ENCODE results near the gene GRM7. TPM values are rescaled to one million over a fixed set of nuclear protein-coding genes. Genes with fewer than 3 reads are reported as not detected.

The GRM7 gene
- total RNA-seq, 2 experiments from 2014 or later, result not detected

- Mint-ChIP-seq H3K4me1 (no peaks in the 10 kb centered on the region), H3K9me3 (ENCODE audit: low read depth) (no peaks in the 10 kb centered on the region), H3K27me3 (no peaks in the 10 kb centered on the region), H3K4me3 (no peak overlapping the region), H3K27ac (no peak overlapping the region), H3K36me3 (ENCODE audit: low read depth) (no peaks in the 10 kb centered on the region)
- ATAC-seq, result no peak
- CTCF ChIA-PET, result no interaction called here
- POLR2A ChIA-PET, result no interaction called here
- DNase-seq, result no peak
- intact Hi-C loops (cut with DNase I, micrococcal nuclease), result loop anchor here in 1 of 2 experiments (10.0 kb wide), 1 partner anchor 727 kb away; no protein-coding TSS in a partner anchor
Observed at GRCh38 chr3:7388026-7388425, 527.1 kb downstream of the GRM7 start.

- H3K27ac Mint-ChIP-seq, result no peak overlapping the region
- H3K4me3 Mint-ChIP-seq, result no peak overlapping the region
- DNase-seq, result no peak
- H3K27me3 Mint-ChIP-seq, result peaks cover 2% of the 10 kb centered on the region
- ATAC-seq, result no peak
- H3K36me3 Mint-ChIP-seq (ENCODE audit: low read depth), result no peaks in the 10 kb centered on the region
- ChIA-PET CTCF (no interaction called here), POLR2A (no interaction called here)
- no peaks in the 10 kb centered on the region for H3K9me3 Mint-ChIP-seq (ENCODE audit: low read depth)
- H3K4me1 Mint-ChIP-seq, result no peaks in the 10 kb centered on the region
- intact Hi-C loops (cut with DNase I, micrococcal nuclease), result no loop called here
Observed at GRCh38 chr3:7392206-7392605, 531.3 kb downstream of the GRM7 start.

GRCh38 chr3:7393944-7394605 lies 533.2 kb downstream of the GRM7 start:
- no peak for ATAC-seq
- ChIA-PET CTCF (no interaction called here), POLR2A (no interaction called here)
- H3K4me1 Mint-ChIP-seq, result no peaks in the 10 kb centered on the region
- H3K27me3 Mint-ChIP-seq, result peaks cover 2% of the 10 kb centered on the region
- no peak for DNase-seq
- no peaks in the 10 kb centered on the region for H3K36me3 Mint-ChIP-seq (ENCODE audit: low read depth)
- intact Hi-C loops (cut with DNase I, micrococcal nuclease), result no loop called here
- no peak overlapping the region for H3K27ac Mint-ChIP-seq
- no peaks in the 10 kb centered on the region for H3K9me3 Mint-ChIP-seq (ENCODE audit: low read depth)
- H3K4me3 Mint-ChIP-seq, result no peak overlapping the region

- ChIA-PET POLR2A (no interaction called here), CTCF (no interaction called here)
- no peak for DNase-seq
- no peaks in the 10 kb centered on the region for H3K4me1 Mint-ChIP-seq
- no peaks in the 10 kb centered on the region for H3K9me3 Mint-ChIP-seq (ENCODE audit: low read depth)
- no peaks in the 10 kb centered on the region for H3K36me3 Mint-ChIP-seq (ENCODE audit: low read depth)
- no peak for ATAC-seq
- intact Hi-C loops (cut with DNase I, micrococcal nuclease), result no loop called here
- no peak overlapping the region for H3K27ac Mint-ChIP-seq
- H3K27me3 Mint-ChIP-seq, result peaks cover 2% of the 10 kb centered on the region
- no peak overlapping the region for H3K4me3 Mint-ChIP-seq
Observed at GRCh38 chr3:7396534-7396933, 535.6 kb downstream of the GRM7 start.

GRCh38 chr3:7397097-7397496 lies 536.2 kb downstream of the GRM7 start:
- Mint-ChIP-seq H3K27ac (no peak overlapping the region), H3K27me3 (peaks cover 2% of the 10 kb centered on the region), H3K36me3 (ENCODE audit: low read depth) (no peaks in the 10 kb centered on the region), H3K4me3 (no peak overlapping the region), H3K9me3 (ENCODE audit: low read depth) (no peaks in the 10 kb centered on the region), H3K4me1 (no peaks in the 10 kb centered on the region)
- ChIA-PET POLR2A (no interaction called here), CTCF (no interaction called here)
- ATAC-seq (no peak), DNase-seq (no peak)
- intact Hi-C loops (cut with DNase I, micrococcal nuclease), result no loop called here

GRCh38 chr3:7400360-7400759 lies 539.4 kb downstream of the GRM7 start:
- peaks cover 2% of the 10 kb centered on the region for H3K27me3 Mint-ChIP-seq
- intact Hi-C loops (cut with DNase I, micrococcal nuclease), result no loop called here
- H3K36me3 Mint-ChIP-seq (ENCODE audit: low read depth), result no peaks in the 10 kb centered on the region
- H3K27ac Mint-ChIP-seq, result no peak overlapping the region
- no peak overlapping the region for H3K4me3 Mint-ChIP-seq
- DNase-seq (no peak), ATAC-seq (no peak)
- ChIA-PET POLR2A (no interaction called here), CTCF (no interaction called here)
- H3K4me1 Mint-ChIP-seq, result no peaks in the 10 kb centered on the region
- no peaks in the 10 kb centered on the region for H3K9me3 Mint-ChIP-seq (ENCODE audit: low read depth)

- Mint-ChIP-seq H3K27ac (no peak overlapping the region), H3K4me1 (no peaks in the 10 kb centered on the region), H3K4me3 (no peak overlapping the region), H3K27me3 (no peaks in the 10 kb centered on the region), H3K9me3 (ENCODE audit: low read depth) (no peaks in the 10 kb centered on the region), H3K36me3 (ENCODE audit: low read depth) (no peaks in the 10 kb centered on the region)
- DNase-seq (no peak), ATAC-seq (no peak)
- intact Hi-C loops (cut with DNase I, micrococcal nuclease), result no loop called here
- ChIA-PET CTCF (interaction anchor here (0.5 kb wide), 1 partner anchor 83 kb away, joined by 3 read pairs; no protein-coding TSS in a partner anchor), POLR2A (no interaction called here)
Observed at GRCh38 chr3:7401418-7401817, 540.5 kb downstream of the GRM7 start.

GRCh38 chr3:7407107-7407506 lies 546.2 kb downstream of the GRM7 start:
- Mint-ChIP-seq H3K27me3 (no peaks in the 10 kb centered on the region), H3K4me3 (no peak overlapping the region), H3K36me3 (ENCODE audit: low read depth) (no peaks in the 10 kb centered on the region), H3K27ac (no peak overlapping the region), H3K4me1 (no peaks in the 10 kb centered on the region), H3K9me3 (ENCODE audit: low read depth) (no peaks in the 10 kb centered on the region)
- POLR2A ChIA-PET, result no interaction called here
- intact Hi-C loops (cut with DNase I, micrococcal nuclease), result no loop called here
- ATAC-seq (no peak), DNase-seq (no peak)
- CTCF ChIA-PET, result no interaction called here

- intact Hi-C loops (cut with DNase I, micrococcal nuclease), result no loop called here
- ChIA-PET CTCF (no interaction called here), POLR2A (no interaction called here)
- Mint-ChIP-seq H3K27ac (no peak overlapping the region), H3K36me3 (ENCODE audit: low read depth) (no peaks in the 10 kb centered on the region), H3K4me1 (no peaks in the 10 kb centered on the region), H3K4me3 (no peak overlapping the region), H3K9me3 (ENCODE audit: low read depth) (no peaks in the 10 kb centered on the region), H3K27me3 (no peaks in the 10 kb centered on the region)
- DNase-seq (no peak), ATAC-seq (no peak)
Observed at GRCh38 chr3:7410782-7411181, 549.9 kb downstream of the GRM7 start.

- H3K36me3 Mint-ChIP-seq (ENCODE audit: low read depth), result no peaks in the 10 kb centered on the region
- DNase-seq (no peak), ATAC-seq (no peak)
- no peak overlapping the region for H3K4me3 Mint-ChIP-seq
- H3K4me1 Mint-ChIP-seq, result no peaks in the 10 kb centered on the region
- H3K27me3 Mint-ChIP-seq, result no peaks in the 10 kb centered on the region
- CTCF ChIA-PET, result no interaction called here
- intact Hi-C loops (cut with DNase I, micrococcal nuclease), result no loop called here
- H3K9me3 Mint-ChIP-seq (ENCODE audit: low read depth), result no peaks in the 10 kb centered on the region
- POLR2A ChIA-PET, result no interaction called here
- H3K27ac Mint-ChIP-seq, result no peak overlapping the region
Observed at GRCh38 chr3:7421065-7421464, 560.1 kb downstream of the GRM7 start.

GRCh38 chr3:7423036-7423435 lies 562.1 kb downstream of the GRM7 start:
- no peak for DNase-seq
- no peak overlapping the region for H3K27ac Mint-ChIP-seq
- no peaks in the 10 kb centered on the region for H3K4me1 Mint-ChIP-seq
- POLR2A ChIA-PET, result no interaction called here
- no peaks in the 10 kb centered on the region for H3K36me3 Mint-ChIP-seq (ENCODE audit: low read depth)
- intact Hi-C loops (cut with DNase I, micrococcal nuclease), result no loop called here
- CTCF ChIA-PET, result no interaction called here
- no peaks in the 10 kb centered on the region for H3K27me3 Mint-ChIP-seq
- no peaks in the 10 kb centered on the region for H3K9me3 Mint-ChIP-seq (ENCODE audit: low read depth)
- H3K4me3 Mint-ChIP-seq, result no peak overlapping the region
- ATAC-seq, result no peak

GRCh38 chr3:7423995-7424394 lies 563.1 kb downstream of the GRM7 start:
- no peaks in the 10 kb centered on the region for H3K36me3 Mint-ChIP-seq (ENCODE audit: low read depth)
- H3K9me3 Mint-ChIP-seq (ENCODE audit: low read depth), result no peaks in the 10 kb centered on the region
- no peak overlapping the region for H3K4me3 Mint-ChIP-seq
- H3K27me3 Mint-ChIP-seq, result no peaks in the 10 kb centered on the region
- DNase-seq, result no peak
- ChIA-PET POLR2A (no interaction called here), CTCF (no interaction called here)
- intact Hi-C loops (cut with DNase I, micrococcal nuclease), result no loop called here
- no peak overlapping the region for H3K27ac Mint-ChIP-seq
- no peaks in the 10 kb centered on the region for H3K4me1 Mint-ChIP-seq
- no peak for ATAC-seq

GRCh38 chr3:7428206-7428718 lies 567.3 kb downstream of the GRM7 start:
- Mint-ChIP-seq H3K36me3 (ENCODE audit: low read depth) (no peaks in the 10 kb centered on the region), H3K4me3 (no peak overlapping the region), H3K27ac (no peak overlapping the region), H3K27me3 (no peaks in the 10 kb centered on the region), H3K4me1 (no peaks in the 10 kb centered on the region), H3K9me3 (ENCODE audit: low read depth) (peaks cover 7% of the 10 kb centered on the region)
- ATAC-seq, result no peak
- ChIA-PET POLR2A (no interaction called here), CTCF (no interaction called here)
- DNase-seq, result no peak
- intact Hi-C loops (cut with DNase I, micrococcal nuclease), result no loop called here
